ENCODE data around the gene SPATA24. TPM values are rescaled to one million over a fixed set of nuclear protein-coding genes. Genes with fewer than 3 reads are reported as not detected.

The SPATA24 gene
- total RNA-seq (2021; fragmentation: NEBNext Ultra II Directional; extraction: Animal tissue kit (Norgen Biotek cat#: 25700)): 9.4 and 11.6 TPM in 2 replicates
- polyA plus RNA-seq (2011; rRNA removed): 4.4 and 5.8 TPM in 2 replicates
- 12.5 TPM for polyA plus RNA-seq (2011; cell fraction: cytosol; rRNA removed)
- 5.7 TPM for polyA plus RNA-seq (2011; cell fraction: nucleus; rRNA removed)
- polyA plus RNA-seq (2012, experiment 1 of 2): 17.4 to 22.5 TPM (median 18.6 TPM) in 4 replicates
- polyA plus RNA-seq (2012, experiment 2 of 2): 20.0 TPM
- 12.3 TPM for polyA plus RNA-seq (2013, experiment 1 of 2)
- polyA plus RNA-seq (2013, experiment 2 of 2): 12.3 TPM
- polyA minus RNA-seq (2011; rRNA and poly(A)+ RNA removed): 5.5 and 6.6 TPM in 2 replicates
- polyA minus RNA-seq (2011; cell fraction: cytosol; rRNA and poly(A)+ RNA removed): 8.6 TPM
- polyA minus RNA-seq (2011; cell fraction: nucleus; rRNA and poly(A)+ RNA removed): 7.0 TPM
- long read RNA-seq, experiment 1, partial matches to known transcripts: 1 of 3 reads
- long read RNA-seq, experiment 1, other reads (novel, unspliced or antisense): 1 of 3 reads
- long read RNA-seq, experiment 2, partial matches to known transcripts: 0 of 2 reads
- long read RNA-seq, experiment 2, other reads (novel, unspliced or antisense): 0 of 2 reads

- Histone ChIP-seq H3K4me3 (ENCODE audit: extremely low read depth in 1 of 4, insufficient read depth in 2 of 4, low read depth in 3 of 4, low read length in 4 of 4) (peak within 1 kb of the TSS; percentile 72 to 84 (median 80)), H3K4me2 (ENCODE audit: insufficient read depth in 1 of 2, low read depth in 2 of 2, low read length in 2 of 2) (peak within 1 kb of the TSS; percentile 74 to 96), H2BK20ac (ENCODE audit: low read length) (peak within 1 kb of the TSS; percentile 98), H4K20me1 (replicated peaks in 1 of 2; ENCODE audit: control insufficient read depth in 1 of 2, insufficient read depth in 2 of 2, low read length in 2 of 2) (peaks cover 0 to 1% of the 10 kb centered on the region in 2 experiments), H4K8ac (ENCODE audit: extremely low read depth, insufficient read depth, low read length) (peak within 1 kb of the TSS; percentile 94; the same call in 1 of the 2 replicates), H3K27me3 (replicated peaks in 1 of 4; ENCODE audit: control insufficient read depth in 3 of 4, extremely low read depth in 1 of 4, insufficient read depth in 3 of 4, low read length in 3 of 4) (0 out of 7 replicates have a peak, but pooled peaks cover 0 to 4% (median 0%) of the 10 kb centered on the region in 4 experiments), H3K56ac (replicated peaks; ENCODE audit: insufficient read length, low read depth, low read length) (peak within 1 kb of the TSS; percentile 91), H3K23me2 (ENCODE audit: low read depth, low read length) (peaks cover 4% of the 10 kb centered on the region; the same call in 1 of the 2 replicates), H3K36me3 (ENCODE audit: control insufficient read depth in 2 of 4, insufficient read depth in 4 of 4, low read length in 3 of 4) (peaks cover 0 to 6% (median 3%) of the 10 kb centered on the region in 4 experiments; a peak in 2 of 8 replicates), H4K91ac (replicated peaks; ENCODE audit: insufficient read length, low read length) (peak within 1 kb of the TSS; percentile 95), H2BK120ac (replicated peaks; ENCODE audit: low read depth, low read length) (peak within 1 kb of the TSS; percentile 75), H3K79me1 (ENCODE audit: low read depth, low read length) (no peaks in the 10 kb centered on the region), H3K27ac (ENCODE audit: low read depth, low read length) (peak within 1 kb of the TSS; percentile 94), H3K18ac (ENCODE audit: extremely low read depth, low read length) (peak within 1 kb of the TSS; percentile 100), H3K14ac (ENCODE audit: insufficient read length) (no peak within 1 kb of the TSS), H3K9me3 (ENCODE audit: insufficient read depth in 2 of 2, low read depth in 1 of 2, low read length in 1 of 2) (no peaks in the 10 kb centered on the region), H2AK5ac (ENCODE audit: low read depth, low read length) (no peak within 1 kb of the TSS), H2BK5ac (ENCODE audit: low read depth, low read length) (peak within 1 kb of the TSS; percentile 99), H3K9ac (replicated peaks in 1 of 4; ENCODE audit: extremely low read depth in 1 of 4, low read depth in 3 of 4, low read length in 3 of 4) (peak within 1 kb of the TSS in 3 of 4 experiments; percentile 92 to 97 (median 93); a peak in 6 of 7 replicates), H3K4me1 (replicated peaks in 1 of 4; ENCODE audit: control insufficient read depth in 3 of 4, insufficient read depth in 4 of 4, low read length in 3 of 4) (peaks cover 0 to 8% (median 4%) of the 10 kb centered on the region in 4 experiments; a peak in 6 of 7 replicates), H3K23ac (ENCODE audit: insufficient read length) (no peak within 1 kb of the TSS), H3K4ac (replicated peaks; ENCODE audit: insufficient read length, low read depth, low read length) (no peak within 1 kb of the TSS), H4K5ac (ENCODE audit: insufficient read length, low read depth, low read length) (peak within 1 kb of the TSS; percentile 100), H2BK12ac (ENCODE audit: low read depth, low read length) (peak within 1 kb of the TSS; percentile 96), H2BK15ac (ENCODE audit: low read length) (peak within 1 kb of the TSS; percentile 92; the same call in 1 of the 2 replicates), H2AFZ (ENCODE audit: low read length) (peak within 1 kb of the TSS; percentile 88), H3K79me2 (ENCODE audit: control insufficient read depth in 1 of 2, insufficient read depth in 2 of 2, low read length in 2 of 2) (no peaks in the 10 kb centered on the region; a peak in 2 of 4 replicates)
- FAIRE-seq: no peak
- DNase-seq (ENCODE audit: low read depth in 1 of 2, low spot score in 2 of 2): peak; percentile 87 to 95
- ChIA-PET POLR2A (ENCODE audit: partially characterized antibody) (interaction anchor here (0.6 to 2.8 kb wide), 15 partner anchors 8 to 761 kb away, joined by 3 to 16 read pairs (median 4); partner anchors contain the start of genes DNAJC18 and MATR3), CTCF (ENCODE audit: partially characterized antibody) (interaction anchor here (2.3 to 2.7 kb wide), 4 partner anchors 7 to 17 kb away, joined by 9 to 16 read pairs (median 15); no protein-coding TSS in a partner anchor)
- 4% methylated on average over 40 of the region's 41 CpGs; no CpG with 5 or more reads in 1 of the 2 experiments for WGBS, 2 experiments (ENCODE audit: extremely low coverage in 1 of 2, insufficient coverage in 1 of 2, insufficient read length in 1 of 2, insufficient replicate concordance in 2 of 2, low coverage in 1 of 2, low lambda C conversion rate in 2 of 2, missing lambda C conversion rate in 1 of 2)
- TF ChIP-seq TAF7 (optimal IDR thresholded peaks at IDR 0.05; ENCODE audit: borderline replicate concordance, low read depth, low read length) (peak; percentile 42), FOSL1 (IDR thresholded peaks at IDR 0.05; ENCODE audit: insufficient read depth, low read depth, low read length) (no peak), SAP30 (IDR thresholded peaks at IDR 0.05; ENCODE audit: insufficient read depth, insufficient replicate concordance, low read length) (peak; percentile 51), SIN3A (conservative IDR thresholded peaks at IDR 0.05 in 1 of 2, IDR thresholded peaks at IDR 0.05 in 1 of 2; ENCODE audit: low read depth in 1 of 2, low read length in 2 of 2) (peak; percentile 40 to 95; a peak in 3 of 4 replicates), E2F6 (IDR thresholded peaks at IDR 0.05) (0 out of 2 replicates have a peak, but pooled peaks have one; percentile 13), HDAC2 (IDR thresholded peaks at IDR 0.05; ENCODE audit: borderline replicate concordance in 1 of 2, low read depth in 2 of 2, low read length in 2 of 2) (0 out of 4 replicates have a peak, but pooled peaks of 1 of the 2 experiments have one; percentile 48)
Measured at GRCh38 chr5:139403787-139404483, at the start of gene SPATA24. Gene SPATA24, minus strand, starts transcription at chr5:139404089. Its CDS starts 29 bp downstream, at chr5:139404060.

All from H1 (cell line).